GM21528 (cell line): ENCODE measurements around the gene A2ML1.
"Not testable (repeated sequence)": the region's sequence is repeated elsewhere in the genome, so short reads cannot be mapped to it uniquely, and the experiment has no call there.

Experiments
- ATAC-seq: cut with Tn5 transposase; IDR thresholded peaks from one replicate; pipeline ENCODE4 v1.9.1; 2021; ENCODE audit warnings: mild to moderate bottlenecking, moderate library complexity; ENCODE audit not compliant: unreplicated experiment, low FRiP score

A2ML1 gene

DNA sequence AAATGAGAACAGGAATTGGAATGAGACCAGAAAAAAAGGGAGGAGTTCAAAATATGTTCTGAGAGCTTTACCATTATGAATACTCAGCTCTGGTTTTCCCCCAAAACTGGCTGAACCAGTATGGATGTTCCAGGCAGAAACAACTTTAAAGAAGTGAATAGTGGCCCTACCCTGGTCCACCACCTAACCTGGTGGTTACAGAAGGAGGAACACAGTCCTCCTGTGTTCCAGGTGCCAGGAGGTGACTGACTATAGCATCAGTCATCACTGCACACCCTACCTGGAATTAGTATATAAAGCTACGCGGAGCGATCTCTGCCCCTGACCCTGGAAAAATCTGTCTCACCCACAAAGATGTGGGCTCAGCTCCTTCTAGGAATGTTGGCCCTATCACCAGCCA is at the start of gene A2ML1:
A2ML1 (plus strand) TSS at position 324 of the 400 bp plus-strand sequence; CDS start at position 355, 31 bp downstream.
- no peak for ATAC-seq

DNA sequence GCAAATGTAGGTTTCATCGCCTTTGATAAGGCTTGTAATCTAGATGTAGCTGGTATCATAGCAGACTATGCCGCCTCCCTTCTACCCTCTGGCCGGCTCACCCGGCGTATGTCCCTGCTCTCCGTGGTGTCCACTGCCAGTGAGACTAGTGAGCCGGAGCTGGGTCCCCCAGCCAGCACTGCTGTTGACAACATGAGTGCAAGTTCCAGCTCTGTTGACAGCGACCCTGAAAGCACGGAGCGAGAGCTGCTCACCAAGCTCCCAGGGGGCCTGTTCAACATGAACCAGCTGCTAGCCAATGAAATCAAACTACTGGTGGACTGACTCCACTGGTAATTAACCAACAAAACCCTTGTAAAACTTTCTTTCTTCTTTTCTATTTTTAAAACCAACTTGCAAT is 49.0 kb upstream of the A2ML1 start:
- no peak for ATAC-seq

DNA sequence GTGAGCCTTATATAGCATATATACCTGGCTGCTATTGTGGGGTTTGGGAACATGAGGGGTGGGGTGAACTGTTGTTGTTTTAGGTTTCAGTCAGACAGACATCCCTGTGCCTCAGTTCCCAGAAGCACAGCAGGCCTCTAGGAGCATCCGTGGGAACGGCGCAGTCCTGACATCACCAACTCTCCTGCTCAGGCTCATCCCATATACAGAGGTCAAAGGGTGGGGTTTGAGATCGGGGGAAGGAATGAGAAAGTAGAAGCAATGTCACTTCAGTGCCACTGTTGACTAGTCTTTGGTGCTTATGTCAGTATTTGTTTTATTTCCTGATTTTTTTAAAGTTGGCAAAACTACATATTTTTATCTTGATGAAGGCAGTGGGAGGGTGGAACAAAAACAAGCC is 43.1 kb upstream of the A2ML1 start:
- no peak for ATAC-seq

DNA sequence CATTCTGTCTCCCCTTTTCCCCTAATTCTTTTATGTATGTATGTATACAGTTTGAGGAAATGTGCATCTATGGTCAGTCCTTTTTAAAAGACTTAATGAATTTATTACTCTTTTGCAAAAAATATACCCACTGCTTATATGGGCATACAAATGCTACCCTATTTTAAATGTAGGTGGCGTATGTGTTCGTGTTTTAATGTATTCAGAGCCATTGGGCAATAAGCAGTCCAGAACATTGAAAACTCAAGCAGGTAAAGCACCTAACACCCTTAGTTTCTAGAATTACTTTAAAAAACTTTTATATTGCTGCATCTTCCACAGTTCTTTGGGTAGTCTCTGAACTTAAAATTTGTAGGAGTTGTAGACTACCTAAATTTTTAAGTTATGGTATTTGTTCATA is 42.6 kb upstream of the A2ML1 start:
- no peak for ATAC-seq

DNA sequence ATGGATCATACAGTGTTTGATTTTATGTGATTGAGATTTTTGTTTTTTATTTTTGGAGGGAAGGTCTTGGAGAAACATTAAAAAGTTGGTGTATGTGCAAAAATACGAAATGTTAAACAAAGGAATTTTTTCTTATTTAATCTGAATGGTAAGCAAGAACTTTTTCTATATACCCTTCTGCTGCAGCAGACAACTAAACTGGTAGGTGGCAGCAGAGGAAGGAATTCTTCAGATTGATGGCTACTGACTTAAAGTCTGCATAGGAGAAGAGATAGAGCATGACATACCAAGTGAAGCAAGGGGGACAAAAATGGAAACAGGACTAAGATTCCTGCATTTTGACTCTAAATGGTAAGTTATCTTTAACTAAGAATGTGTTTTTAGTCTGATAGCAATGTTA is 42.0 kb upstream of the A2ML1 start:
- ATAC-seq: no peak

DNA sequence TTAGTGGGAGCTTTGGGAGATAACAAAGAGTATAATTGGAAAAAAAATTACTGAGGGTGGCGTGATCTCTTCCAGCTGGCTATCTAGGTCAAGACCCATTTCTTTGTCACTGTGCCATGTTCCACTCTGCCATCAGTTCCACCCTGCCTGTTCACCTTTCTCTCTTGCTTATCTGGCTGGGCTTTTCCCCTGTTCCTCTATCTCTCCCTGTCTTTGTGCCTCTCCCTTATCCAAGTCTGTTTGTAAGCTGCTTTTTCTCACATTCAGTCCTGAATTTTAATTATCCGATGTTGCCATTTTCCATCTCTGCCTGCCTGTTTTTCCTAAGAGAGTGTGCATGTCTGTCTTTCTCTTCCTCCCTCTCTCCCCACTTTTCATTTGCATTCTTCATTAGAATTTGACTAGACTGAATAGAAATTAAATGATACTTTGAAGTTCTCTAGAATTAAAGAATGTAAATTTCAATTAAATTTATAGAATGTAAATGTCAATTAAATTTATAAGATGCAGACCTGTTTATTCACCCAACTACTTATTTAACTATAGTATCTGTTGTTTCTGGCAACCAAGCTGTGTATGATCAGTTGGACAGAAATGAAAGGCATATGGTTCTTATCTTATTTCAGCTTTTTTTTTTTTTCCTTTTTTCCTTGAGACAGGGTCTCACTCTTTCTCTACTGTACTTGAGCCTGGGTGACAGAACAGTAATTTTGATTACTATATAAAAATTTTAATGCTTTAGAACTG is 40.9 kb upstream of the A2ML1 start:
- ATAC-seq: no peak

DNA sequence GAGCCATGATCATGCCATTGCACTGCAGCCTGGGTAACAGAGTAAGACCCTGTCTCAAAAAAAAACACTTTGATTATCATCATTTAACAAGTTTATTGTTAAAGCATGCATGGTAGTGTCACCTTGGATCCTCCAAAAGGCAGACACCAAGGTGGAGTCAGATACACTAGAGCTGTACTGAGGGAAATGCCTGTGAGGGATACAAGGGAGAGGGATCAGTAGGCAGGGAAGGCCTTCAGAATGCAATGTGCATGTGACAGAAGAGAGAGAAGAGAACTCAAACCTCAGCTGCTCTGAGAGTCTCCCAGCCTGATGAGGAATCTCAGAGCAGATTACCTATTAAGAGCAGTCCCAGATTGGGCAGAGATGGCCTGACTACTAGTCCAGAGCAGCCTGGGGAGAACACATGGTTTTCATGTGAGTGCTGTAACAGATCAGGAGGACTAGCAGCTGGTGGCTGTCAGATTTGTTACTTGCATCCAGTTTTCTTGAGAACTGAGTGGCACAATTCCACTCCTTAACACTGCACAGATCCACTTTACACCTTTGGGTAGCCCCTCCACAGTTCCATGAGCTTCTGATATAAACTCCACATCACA is 38.0 kb upstream of the A2ML1 start:
- no peak for ATAC-seq

DNA sequence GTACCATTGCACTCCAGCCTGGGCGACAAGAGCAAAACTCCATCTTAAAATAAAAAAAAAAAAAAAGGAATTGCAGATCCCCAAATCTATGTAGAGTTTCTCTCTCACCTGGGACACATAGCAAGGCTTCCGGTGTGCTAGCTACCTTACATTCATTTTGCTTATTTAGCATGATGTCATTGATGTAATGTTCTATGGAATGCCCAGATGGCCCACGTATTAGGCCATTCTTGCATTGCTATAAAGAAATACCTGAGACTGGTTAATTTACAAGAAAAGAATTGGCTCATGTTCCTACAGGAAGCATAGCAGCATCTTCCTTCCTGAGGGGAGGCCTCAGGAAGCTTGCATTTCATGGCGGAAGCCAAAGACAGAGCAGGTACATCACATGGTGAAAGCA is 36.9 kb upstream of the A2ML1 start:
- ATAC-seq: no peak

DNA sequence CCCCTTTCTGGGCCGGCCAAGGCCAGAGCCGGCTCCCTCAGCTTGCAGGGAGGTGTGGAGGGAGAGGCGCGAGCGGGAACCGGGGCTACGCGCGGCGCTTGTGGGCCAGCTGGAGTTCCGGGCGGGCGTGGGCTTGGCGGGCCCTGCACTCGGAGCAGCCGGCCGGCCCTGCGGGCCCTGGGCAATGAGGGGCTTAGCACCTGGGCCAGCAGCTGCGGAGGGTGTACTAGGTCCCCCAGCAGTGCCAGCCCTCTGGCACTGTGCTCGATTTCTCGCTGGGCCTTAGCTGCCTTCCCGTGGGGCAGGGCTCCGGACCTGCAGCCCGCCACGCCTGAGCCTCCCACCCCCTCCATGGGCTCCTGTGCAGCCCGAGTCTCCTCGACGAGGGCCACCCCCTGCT is 35.2 kb upstream of the A2ML1 start:
- ATAC-seq: not testable (repeated sequence)

DNA sequence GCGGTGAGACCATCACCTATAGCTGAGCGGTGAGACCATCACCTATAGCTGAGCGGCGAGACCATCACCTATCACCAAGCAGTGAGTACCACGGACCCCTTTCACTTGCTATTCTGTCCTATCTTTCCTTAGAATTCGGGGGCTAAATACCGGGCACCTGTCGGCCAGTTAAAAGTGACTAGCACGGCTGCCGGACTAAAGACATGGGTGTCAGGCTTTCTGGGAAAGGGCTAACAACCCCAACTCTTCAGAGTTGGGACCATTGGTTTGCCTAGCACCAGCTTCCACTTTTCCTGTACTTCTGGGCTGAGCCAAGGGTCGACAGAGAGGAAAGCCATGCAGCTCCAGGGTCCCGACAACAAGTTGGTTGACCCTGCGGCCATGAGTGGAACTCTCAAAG is 33.7 kb upstream of the A2ML1 start:
- not testable (repeated sequence) for ATAC-seq

DNA sequence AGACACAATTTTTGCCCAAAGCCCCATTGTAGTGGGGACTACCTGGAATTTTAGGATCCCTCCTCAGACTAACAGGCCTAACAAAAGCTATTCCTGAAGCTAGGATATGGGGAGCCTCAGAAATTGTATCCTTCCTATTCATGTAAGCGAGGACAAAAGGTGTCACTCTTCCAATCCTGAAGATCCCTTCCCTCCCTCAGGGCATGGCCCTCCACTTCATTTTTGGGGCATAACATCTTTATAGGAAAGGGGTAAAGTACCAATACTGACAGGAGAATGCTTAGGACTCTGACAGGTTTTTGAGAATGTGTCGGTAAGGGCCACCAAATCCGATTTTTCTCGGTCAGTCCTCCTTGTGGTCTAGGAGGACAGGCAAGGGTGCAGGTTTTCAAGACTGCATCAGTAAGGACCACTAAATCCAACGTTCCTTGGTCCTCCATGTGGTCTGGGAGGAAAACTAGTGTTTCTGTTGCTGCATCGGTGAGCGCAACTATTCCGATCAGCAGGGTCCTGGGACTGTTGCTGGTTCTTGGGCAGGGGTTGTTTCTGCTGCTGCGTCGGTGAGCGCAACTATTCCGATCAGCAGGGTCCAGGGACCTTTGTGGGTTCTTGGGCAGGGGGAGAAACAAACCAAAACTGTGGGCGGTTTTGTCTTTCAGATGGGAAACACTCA is 32.9 kb upstream of the A2ML1 start:
- not testable (repeated sequence) for ATAC-seq

DNA sequence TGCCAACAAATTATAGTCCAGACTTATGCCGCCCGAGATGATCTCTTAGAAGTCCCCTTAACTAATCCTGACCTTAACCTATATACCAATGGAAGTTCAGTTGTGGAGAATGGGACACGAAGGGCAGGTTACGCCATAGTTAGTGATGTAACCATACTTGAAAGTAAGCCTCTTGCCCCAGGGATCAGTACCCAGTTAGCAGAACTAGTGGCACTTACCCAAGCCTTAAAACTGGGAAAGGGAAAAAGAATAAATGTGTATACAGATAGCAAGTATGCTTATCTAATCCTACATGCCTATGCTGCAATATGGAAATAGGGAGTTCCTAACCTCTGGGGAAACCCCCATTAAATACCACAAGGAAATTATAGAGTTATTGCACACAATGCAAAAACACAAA is 29.2 kb upstream of the A2ML1 start:
- ATAC-seq: not testable (repeated sequence)

DNA sequence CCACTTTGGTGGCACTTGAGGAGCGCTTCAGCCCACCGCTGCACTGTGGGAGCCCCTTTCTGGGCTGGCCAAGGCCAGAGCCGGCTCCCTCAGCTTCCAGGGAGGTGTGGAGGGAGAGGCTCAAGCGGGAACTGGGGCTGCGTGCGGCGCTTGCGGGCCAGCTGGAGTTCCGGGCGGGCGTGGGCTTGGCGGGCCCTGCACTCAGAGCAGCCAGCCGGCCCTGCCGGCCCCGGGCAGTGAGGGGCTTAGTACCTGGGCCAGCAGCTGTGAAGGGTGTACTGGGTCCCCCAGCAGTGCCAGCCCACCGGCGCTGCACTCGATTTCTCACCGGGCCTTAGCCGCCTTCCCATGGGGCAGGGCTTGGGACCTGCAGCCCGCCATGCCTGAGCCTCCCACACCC is 27.8 kb upstream of the A2ML1 start:
- ATAC-seq: not testable (repeated sequence)

DNA sequence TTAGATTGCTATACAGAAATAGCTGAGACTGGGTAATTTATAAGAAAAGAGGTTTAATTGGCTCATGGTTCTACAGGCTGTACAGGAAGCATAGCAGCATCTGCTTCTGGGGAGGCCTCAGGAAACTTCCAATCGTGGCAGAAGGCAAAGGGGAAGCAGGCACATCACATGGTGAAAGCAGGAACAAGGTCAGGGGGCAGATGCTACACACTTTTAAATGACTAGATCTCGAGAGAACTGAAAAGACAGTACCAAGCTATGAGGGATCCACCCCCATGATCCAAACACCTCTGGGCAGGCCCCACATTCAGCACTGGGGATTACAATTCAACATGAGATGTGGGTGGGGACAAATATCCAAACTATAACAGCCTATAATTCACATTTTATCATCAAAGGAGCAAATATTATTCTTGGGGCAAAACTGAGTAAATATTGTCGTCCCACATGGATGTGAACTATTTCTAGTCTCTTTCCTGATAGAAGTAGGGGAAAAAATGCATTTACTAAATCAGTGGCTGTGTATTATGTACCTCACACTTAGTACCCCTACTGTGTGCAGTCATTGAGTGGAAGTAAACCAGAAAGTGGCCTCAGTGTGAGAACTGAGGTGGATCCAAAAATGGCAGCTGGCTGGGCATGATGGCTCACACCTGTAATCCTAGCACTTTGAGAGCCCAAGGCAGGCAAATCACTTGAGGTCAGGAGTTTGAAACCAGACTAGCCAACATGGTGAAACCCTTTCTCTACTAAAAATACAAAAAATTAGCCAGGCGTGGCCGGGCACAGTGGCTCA is 25.4 kb upstream of the A2ML1 start:
- ATAC-seq: no peak

DNA sequence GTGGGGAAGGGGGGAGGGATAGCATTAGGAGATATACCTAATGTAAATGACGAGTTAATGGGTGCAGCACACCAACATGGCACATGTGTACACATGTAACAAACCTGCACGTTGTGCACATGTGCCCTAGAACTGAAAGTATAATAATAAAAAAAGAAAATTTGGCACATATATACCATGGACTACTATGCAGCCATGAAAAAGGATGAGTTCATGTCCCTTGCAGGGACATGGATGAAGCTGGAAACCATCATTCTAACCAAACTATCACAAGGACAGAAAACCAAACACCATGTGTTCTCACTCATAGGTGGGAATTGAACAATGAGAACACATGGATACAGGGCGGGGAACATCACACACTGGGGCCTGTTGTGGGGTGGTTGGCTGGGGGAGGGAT is 21.2 kb upstream of the A2ML1 start:
- not testable (repeated sequence) for ATAC-seq

DNA sequence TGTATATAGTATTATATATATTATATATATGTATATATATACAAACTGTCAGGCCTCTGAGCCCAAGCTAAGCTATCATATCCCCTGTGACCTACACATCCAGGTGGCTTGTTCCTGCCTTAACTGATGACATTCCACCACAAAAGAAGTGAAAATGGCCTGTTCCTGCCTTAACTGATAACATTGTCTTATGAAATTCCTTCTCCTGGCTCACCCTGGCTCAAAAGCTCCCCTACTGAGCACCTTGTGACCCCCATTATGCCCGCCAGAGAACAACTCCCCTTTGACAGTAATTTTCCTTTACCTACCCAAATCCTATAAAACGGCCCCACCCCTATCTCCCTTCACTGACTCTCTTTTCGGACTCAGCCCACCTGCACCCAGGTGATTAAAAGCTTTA is 17.6 kb upstream of the A2ML1 start:
- not testable (repeated sequence) for ATAC-seq

DNA sequence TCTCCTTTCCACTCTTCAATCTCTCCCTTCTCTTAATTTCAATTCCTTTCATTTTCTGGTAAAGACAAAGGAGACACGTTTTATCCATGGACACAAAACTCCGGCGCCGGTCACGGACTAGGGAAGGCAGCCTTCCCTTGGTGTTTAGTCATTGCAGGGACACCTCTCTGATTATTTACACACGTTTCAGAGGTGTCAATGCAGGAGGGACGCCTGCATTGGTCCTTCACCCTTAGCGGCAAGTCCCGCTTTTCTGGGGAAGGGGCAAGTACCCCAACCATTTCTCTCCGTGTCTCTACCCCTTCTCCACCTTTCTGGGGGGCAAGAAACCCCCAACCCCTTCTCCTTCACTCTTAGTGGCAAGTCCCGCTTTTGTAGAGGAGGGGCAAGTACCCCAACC is 16.9 kb upstream of the A2ML1 start:
- not testable (repeated sequence) for ATAC-seq

DNA sequence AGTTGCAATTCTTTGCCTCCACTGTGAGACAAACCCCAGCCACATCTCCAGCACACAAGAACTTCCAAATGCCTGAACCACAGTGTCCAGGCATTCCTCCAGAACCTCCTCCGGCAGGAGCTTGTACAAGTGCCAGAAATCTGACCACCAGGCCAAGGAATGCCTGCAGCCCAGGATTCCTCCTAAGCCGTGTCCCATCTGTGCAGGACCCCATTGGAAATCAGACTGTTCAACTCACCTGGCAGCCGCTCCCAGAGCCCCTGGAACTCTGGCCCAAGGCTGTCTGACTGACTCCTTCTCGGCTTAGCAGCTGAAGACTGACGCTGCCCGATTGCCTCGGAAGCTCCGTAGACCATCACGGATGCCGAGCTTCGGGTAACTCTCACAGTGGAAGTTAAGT is 15.3 kb upstream of the A2ML1 start:
- ATAC-seq: not testable (repeated sequence)

DNA sequence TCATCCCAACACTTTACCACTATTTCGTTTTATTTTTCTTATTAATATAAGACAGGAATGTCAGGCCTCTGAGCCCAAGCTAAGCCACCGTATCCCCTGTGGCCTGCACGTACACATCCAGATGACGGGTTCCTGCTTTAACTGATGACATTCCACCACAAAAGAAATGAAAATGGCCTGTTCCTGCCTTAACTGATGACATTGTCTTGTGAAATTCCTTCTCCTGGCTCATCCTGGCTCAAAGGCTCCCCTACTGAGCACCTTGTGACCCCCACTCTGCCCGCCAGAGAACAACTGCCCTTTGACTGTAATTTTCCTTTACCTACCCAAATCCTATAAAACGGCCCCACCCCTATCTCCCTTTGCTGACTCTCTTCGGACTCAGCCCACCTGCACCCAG is 12.3 kb upstream of the A2ML1 start:
- ATAC-seq: not testable (repeated sequence)

DNA sequence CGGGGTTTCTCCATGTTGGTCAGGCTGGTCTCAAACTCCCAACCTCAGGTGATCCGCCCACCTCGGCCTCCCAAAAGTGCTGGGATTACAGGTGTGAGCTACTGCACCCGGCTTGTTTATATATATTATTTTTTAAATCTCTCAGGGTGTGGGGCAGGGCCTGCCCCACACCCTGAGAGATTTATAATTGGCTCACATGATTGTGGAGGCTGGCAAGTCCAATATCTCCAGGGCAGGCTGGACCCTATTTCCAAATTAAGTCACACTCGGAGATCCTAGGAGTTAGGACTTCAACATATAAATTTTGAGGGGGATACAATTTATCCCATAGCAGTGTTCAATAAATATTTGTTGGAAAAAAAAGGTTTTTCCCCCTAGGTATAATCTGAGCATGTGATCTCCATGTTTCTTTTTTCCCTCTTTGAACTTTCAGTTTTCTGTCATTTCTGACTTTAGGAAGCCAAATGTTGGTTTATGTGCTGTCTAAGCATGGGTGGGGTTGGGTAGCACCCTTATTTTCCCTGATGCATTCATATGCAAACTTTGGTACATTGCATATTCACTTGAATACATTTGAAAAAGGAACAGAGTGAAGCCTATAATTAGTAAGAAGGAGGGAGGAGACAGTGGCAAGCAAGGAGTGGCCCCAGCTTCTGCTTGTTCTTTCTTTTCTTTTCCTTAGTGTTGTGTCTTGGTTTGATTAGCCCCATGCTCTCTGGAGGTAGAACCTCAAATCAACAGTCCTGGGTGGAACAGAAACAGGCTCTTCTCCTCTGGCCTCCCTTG is 8.7 kb upstream of the A2ML1 start:
- ATAC-seq: no peak
